Measurements from ENCODE around the gene RFLNA.

DNA sequence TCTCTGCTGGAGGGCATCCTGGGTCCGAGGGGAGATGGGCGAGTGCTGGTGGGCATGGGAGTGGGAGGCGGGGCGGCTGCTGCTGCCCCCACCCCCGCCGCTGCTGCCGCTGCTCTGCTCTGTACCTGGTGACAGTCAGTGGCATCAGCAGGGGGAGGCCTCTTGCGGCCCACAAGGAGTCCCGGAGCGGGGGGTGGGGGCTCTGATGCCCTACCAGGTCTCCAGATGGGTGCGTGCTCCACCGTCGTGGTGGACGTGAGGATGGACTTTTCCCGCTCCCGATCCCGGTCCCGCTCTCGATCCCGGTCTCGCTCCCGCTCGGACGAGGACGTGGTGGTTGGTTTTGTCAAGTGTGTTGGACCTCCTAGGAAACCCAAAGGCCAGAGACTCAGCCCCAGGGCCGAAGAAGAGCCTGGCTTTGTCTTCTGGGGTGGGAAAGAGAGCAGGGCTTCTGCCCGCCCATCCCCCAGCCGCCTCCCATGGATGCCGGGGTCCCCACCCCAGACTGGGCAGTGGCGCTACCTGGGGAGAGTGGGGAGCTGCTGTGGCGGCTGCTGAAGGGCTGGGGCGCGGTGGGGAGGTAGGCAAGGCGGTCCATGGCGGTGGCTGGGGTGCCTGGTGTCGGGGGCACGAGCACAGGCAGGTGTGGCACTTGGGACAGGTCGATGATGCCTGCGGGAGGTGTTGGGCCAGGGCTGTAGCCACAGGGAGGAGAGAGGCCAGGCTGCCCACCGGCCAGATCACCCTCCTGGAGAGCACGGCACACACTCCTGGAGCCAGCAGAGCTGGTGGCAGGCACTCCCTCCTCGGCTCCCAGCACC, 45.4 kb downstream of the RFLNA start:
- TF ChIP-seq POLR2A (IDR thresholded peaks at IDR 0.05) = no peak
- TF ChIP-seq, protein P1, sequence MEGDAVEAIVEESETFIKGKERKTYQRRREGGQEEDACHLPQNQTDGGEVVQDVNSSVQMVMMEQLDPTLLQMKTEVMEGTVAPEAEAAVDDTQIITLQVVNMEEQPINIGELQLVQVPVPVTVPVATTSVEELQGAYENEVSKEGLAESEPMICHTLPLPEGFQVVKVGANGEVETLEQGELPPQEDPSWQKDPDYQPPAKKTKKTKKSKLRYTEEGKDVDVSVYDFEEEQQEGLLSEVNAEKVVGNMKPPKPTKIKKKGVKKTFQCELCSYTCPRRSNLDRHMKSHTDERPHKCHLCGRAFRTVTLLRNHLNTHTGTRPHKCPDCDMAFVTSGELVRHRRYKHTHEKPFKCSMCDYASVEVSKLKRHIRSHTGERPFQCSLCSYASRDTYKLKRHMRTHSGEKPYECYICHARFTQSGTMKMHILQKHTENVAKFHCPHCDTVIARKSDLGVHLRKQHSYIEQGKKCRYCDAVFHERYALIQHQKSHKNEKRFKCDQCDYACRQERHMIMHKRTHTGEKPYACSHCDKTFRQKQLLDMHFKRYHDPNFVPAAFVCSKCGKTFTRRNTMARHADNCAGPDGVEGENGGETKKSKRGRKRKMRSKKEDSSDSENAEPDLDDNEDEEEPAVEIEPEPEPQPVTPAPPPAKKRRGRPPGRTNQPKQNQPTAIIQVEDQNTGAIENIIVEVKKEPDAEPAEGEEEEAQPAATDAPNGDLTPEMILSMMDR (IDR thresholded peaks at IDR 0.05) = no peak
